Fibroblast of pulmonary artery (primary cell): ENCODE results near the gene PER3.

Source experiments
- DNase-seq: peaks from one replicate; pipeline ENCODE4 v3.0.0-alpha.2; 2010; ENCODE audit warnings: low read depth
- H3K4me3 ChIP-seq: replicated peaks from 2 replicates; pipeline ENCODE4 v1.5.1; 2011; ENCODE audit warnings: low read depth, mild to moderate bottlenecking, control low read depth, low read length, moderate library complexity
- CTCF ChIP-seq: IDR thresholded peaks from 2 replicates; pipeline ENCODE4 v1.5.1; 2011; ENCODE audit warnings: mild to moderate bottlenecking, control low read depth, low read length, inconsistent platforms; ENCODE audit errors: missing control alignments

The PER3 gene

DNA sequence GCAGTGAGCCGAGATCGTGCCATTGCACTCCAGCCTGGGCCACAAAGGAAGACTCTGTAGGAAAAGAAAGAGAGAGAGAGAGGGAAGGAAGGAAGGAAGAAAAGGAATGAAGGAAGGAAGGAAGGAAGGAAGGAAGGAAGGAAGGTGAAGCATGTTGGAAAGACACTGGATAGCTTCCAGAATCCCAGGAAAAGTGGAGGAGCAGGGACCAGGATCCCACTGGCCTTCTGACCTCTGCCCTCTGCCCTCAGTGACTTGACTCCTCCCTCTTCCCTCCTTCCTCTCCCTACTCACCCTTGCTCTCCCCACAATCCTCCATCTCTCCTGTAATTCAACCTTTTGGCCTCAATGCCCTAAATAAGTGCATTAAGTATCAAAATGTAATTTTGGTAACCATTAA is 72.9 kb downstream of the PER3 start:
- TF ChIP-seq CTCF: no peak
- no peak for DNase-seq
- no peak overlapping the region for H3K4me3 ChIP-seq

DNA sequence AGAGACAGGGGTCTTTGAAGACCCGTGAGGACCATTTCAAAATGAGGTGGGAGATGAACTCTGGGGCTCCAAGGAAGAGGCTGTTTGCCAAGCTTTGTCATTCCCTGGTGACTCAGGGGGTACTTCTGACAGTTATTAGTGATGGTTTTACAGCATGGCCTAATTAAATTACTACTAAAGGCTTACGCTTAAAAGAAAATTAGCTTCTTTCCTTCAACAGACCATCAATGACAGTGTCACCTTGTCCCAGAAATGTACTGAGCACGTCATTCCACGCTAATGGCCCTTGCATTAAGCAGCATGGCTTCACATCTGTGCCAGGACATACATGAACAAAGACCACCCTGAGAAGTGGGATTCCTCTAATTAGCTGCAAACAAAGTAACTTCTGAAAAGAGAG is 73.9 kb downstream of the PER3 start:
- no peak overlapping the region for H3K4me3 ChIP-seq
- no peak for TF ChIP-seq CTCF
- no peak for DNase-seq

- H3K4me3 ChIP-seq: no peak overlapping the region
- DNase-seq: no peak
- no peak for TF ChIP-seq CTCF
These were observed 75.3 kb downstream of the PER3 start for GRCh38 chr1:7859406-7859805.

GRCh38 chr1:7860130-7860529 is 76.0 kb downstream of the PER3 start:
- no peak overlapping the region for H3K4me3 ChIP-seq
- no peak for TF ChIP-seq CTCF
- DNase-seq: no peak

DNA sequence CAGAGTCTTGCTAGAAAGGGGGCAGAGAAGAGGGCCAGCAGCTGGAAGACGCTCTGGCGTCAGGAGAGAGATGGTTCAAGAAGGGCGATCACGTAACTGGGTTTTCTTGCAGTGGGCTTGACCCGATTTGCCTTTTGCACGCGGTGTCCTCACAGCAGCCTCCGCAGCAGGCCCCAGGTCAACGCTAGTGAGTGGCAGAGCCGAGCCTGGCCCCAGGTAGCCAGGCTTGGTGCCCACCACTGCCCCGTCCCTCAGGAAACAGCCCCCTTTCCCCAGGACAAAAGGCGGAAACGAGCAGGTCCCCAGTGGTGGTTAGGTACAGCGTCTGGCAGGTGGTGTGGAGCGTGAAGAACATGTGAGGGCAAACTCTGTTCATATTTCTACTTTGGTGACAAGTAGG is 77.4 kb downstream of the PER3 start:
- DNase-seq: no peak
- no peak for TF ChIP-seq CTCF
- no peak overlapping the region for H3K4me3 ChIP-seq

DNA sequence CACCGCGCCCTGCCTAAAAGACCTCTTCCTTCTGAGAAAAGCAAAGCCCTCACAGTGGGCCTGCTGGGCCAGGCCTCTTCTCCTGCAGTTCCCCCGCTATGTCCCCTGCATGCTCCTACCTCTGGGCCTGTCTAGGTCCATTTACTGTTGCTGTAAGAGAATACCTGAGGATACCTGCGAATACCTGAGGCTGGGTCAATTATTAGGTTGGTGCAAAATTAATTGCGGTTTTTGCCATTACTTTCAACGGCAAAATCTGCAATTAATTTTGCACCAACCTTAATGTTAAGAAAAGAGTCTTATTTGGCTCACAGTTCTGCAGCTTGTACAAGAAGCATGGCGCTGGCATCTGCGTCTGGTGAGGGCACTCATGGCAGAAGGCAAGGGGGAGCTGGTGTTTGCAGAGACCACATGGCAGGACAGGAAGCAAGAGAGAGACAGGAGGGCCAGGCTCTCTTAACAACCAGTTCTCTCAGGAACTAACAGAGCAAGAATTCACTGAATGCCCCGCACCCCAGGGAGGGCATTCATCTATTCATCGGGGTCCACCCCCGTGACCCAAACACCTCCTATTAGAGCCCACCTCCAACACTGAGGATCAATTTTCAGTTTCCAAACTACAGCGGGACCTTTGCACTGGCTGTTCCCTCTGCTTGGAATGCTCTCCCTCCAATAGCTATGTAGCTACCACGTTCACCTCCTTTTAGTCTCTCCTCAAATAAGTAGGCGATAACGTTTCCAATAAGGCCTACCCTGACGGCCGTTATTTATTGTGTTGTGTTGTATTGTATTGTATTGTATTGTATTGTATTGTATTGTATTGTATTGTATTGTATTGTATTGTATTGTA is 78.3 kb downstream of the PER3 start:
- no peak overlapping the region for H3K4me3 ChIP-seq
- no peak for TF ChIP-seq CTCF
- DNase-seq: no peak

DNA sequence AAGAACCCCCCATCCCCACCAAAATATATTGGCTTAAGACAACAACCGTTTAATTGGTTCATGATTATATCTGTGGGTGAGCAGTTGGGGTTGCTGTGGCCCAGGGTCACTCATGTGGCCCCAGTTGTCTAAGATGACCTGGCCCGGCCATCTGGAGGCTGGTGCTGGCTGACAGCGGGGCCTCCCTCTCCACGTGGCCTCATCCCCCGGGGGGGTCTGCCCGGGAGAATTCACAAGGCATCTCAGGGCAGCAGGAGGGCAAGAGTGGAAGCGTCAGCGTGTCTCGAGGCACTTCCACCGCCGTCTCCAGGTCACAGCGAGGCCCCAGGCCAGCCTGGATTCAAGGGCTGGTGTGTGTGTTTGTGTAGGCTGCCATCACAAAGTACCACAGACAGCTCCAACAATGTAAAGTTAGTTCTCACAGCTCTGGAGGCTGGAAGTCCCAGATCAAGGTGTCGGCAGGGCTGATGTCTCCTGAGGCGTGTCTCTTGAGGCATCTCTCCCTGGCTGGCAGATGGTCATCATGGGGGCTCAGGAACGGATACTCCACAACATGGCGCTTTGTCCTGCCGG is 79.8 kb downstream of the PER3 start:
- DNase-seq: no peak
- no peak for TF ChIP-seq CTCF
- no peak overlapping the region for H3K4me3 ChIP-seq
